ENCODE data around the gene DZIP1L.

GRCh38 chr3:138136201-138136600, 20.8 kb upstream of the DZIP1L start:
- TF ChIP-seq POLR2AphosphoS5 (IDR thresholded peaks at IDR 0.05; ENCODE audit: low read depth, low read length) (no peak), CTCF (IDR thresholded peaks at IDR 0.05) (no peak), REST (IDR thresholded peaks at IDR 0.05; ENCODE audit: insufficient read depth in 1 of 2, low read depth in 2 of 2, low read length in 1 of 2) (no peak), TCF7L2 (IDR thresholded peaks at IDR 0.05; ENCODE audit: low read depth, low read length) (no peak)

Data from Panc1 (cell line).